B cell (primary cell): ENCODE results near the gene TGFBI.

Experiments
- EZH2 ChIP-seq: IDR thresholded peaks from 2 replicates; pipeline ENCODE4 v1.6.1; 2012; ENCODE audit warnings: borderline replicate concordance, low read depth, mild to moderate bottlenecking, moderate library complexity, low read length; ENCODE audit not compliant: insufficient read depth, poor library complexity, severe bottlenecking
- TF ChIP-seq, protein P1 (sequence below): fragments of 200-600 bp; IDR thresholded peaks from one replicate; pipeline ENCODE4 v1.8.0; 2022; ENCODE audit warnings: antibody characterized with exemption, mild to moderate bottlenecking

DNA sequence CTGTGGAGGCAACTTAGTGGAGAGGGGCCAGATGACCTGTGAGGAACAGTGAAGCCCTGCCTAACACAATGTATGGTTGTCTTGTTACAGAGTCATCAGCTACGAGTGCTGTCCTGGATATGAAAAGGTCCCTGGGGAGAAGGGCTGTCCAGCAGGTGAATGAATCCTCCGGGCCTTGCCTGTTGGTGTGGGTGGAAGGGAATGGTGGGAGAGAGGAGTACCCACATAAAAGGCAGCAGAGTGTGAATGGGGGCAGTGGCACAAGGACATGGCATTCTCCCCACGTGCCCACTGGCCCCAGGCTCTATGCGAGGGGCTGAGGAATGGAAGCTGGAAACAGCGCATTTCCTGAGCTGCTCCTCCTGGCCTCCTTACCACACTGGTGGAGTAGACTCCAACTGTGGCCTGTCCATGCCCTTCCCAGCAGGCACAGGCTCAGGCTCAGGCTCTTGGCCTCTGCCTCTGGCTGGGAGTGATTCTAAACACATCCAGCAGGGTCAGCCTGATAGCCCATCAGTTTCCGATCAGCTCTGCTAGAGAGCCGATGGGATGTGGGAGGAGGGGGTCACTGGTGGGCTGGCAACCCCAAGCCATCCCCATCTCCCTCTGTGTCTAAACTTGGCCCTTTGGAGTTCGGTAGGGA lies 15.3 kb downstream of the TGFBI start:
- no peak for TF ChIP-seq EZH2
- TF ChIP-seq, protein P1, sequence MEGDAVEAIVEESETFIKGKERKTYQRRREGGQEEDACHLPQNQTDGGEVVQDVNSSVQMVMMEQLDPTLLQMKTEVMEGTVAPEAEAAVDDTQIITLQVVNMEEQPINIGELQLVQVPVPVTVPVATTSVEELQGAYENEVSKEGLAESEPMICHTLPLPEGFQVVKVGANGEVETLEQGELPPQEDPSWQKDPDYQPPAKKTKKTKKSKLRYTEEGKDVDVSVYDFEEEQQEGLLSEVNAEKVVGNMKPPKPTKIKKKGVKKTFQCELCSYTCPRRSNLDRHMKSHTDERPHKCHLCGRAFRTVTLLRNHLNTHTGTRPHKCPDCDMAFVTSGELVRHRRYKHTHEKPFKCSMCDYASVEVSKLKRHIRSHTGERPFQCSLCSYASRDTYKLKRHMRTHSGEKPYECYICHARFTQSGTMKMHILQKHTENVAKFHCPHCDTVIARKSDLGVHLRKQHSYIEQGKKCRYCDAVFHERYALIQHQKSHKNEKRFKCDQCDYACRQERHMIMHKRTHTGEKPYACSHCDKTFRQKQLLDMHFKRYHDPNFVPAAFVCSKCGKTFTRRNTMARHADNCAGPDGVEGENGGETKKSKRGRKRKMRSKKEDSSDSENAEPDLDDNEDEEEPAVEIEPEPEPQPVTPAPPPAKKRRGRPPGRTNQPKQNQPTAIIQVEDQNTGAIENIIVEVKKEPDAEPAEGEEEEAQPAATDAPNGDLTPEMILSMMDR, result no peak
